ENCODE measurements around the gene SLC2A3. TPM values are rescaled to one million over a fixed set of nuclear protein-coding genes. Genes with fewer than 3 reads are reported as not detected.
"Not testable (repeated sequence)": the region's sequence is repeated elsewhere in the genome, so short reads cannot be mapped to it uniquely, and the experiment has no call there.

SLC2A3 gene
- 10 to 100 TPM; 15.1 to 19.6 (median 17.0) TPM for polyA plus RNA-seq (ENCODE audit: insufficient read length in 4 of 4)

- peak; percentile 44 to 73 (median 72) for DNase-seq (ENCODE audit: low read depth in 4 of 4, low spot score in 3 of 4)
Measured at GRCh38 chr12:7935590-7936581, at the start of gene SLC2A3. TSS of gene SLC2A3 (minus strand) at chr12:7936187. CDS start at chr12:7936034, 153 bp downstream.

- DNase-seq (ENCODE audit: low read depth in 4 of 4, low spot score in 3 of 4): no peak
Measured at GRCh38 chr12:7984900-7985299, 48.9 kb upstream of the SLC2A3 start.

DNA sequence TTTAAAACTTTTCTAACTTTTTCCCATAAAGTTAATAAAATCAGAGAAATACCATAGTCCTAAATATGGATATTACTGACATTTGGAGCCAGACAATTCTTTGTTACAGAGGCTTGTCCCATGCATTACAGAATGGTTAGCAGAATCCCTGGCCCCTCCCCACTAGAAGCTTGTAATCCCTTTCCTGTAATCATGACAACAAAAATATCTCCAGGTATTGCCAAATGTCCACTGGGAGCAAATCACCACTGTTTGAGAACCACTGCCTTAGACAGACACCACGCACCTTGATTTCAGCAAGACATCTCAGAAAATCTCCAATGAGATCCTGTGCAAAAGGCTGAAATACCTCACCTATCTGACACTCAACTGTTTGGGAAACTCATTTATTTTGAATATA is 47.5 kb upstream of the SLC2A3 start:
- DNase-seq (ENCODE audit: low read depth in 4 of 4, low spot score in 3 of 4): not testable (repeated sequence)

DNA sequence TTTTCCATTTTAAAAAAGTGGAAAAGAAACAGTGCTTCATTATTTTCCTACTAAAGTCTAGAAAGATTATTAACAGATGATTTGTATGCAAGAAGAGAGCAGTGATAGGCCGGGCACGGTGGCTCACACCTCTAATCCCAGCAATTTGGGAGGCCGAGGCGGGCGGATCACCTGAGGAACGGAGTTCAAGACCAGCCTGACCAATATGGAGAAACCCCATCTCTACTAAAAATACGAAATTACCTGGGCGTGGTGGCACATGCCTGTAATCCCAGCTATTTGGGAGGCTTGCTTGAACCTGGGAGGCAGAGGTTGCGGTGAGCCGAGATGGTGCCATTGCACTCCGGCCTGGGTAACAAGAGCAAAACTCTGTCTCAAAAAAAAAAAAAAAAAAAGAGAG is 47.0 kb upstream of the SLC2A3 start:
- DNase-seq (ENCODE audit: low read depth in 4 of 4, low spot score in 3 of 4): not testable (repeated sequence)

DNA sequence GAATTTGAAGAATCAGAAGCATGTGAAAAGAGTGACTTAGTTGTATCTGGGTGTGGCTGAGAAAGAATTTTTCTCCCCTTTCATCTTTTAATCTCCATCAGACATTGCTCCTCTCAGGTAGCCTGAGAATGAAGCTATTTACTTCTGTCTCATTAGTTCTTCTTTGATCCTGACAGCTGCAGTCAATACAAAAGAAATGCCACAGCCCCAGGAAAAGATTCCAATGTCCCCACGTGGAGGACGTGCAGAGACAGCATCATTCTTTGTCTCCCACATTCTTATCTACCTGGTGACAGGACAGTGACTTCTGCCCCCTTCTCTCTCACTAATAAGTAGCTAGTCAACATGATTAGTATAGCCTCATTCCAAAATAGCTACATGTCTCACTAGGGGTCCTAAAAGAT is 46.3 kb upstream of the SLC2A3 start:
- not testable (repeated sequence) for DNase-seq (ENCODE audit: low read depth in 4 of 4, low spot score in 3 of 4)

DNA sequence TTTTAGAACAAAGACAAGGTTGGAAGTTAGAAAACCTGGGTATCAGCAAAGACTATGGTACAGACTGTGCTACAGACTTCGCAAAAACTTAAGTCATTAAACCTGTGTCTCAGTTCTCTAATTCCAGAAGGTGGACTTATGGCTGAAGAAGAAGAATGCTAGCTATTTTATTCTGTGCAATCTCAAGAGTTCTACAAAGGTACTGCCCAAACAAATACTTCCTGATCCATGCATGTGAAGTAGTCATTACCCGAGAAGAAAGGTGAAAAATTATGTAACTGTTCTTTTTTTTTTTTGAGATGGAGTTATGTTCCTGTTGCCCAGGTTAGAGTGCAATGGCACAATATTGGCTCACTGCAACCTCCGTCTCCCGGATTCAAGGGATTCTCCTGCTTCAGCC is 45.5 kb upstream of the SLC2A3 start:
- DNase-seq (ENCODE audit: low read depth in 4 of 4, low spot score in 3 of 4): no peak

GRCh38 chr12:7977351-7978124 is 41.6 kb upstream of the SLC2A3 start:
- not testable (repeated sequence) for DNase-seq (ENCODE audit: low read depth in 4 of 4, low spot score in 3 of 4)

DNA sequence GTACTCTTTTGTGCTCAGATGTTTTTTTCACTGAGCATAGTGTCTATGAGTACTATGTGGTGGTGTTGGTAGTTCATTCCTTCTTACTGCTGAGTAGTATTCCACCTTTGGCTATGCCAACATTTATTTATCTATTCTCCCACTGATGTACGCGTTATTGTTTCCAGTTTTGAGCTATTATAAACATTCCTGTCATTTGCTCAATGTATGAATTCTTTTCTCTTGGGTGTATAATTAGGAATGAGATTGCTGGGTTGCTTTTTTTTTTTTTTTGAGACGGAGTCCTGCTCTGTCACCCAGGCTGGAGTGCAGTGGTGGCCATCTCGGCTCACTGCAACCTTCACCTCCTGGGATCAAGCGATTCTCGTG is 37.5 kb upstream of the SLC2A3 start:
- no peak for DNase-seq (ENCODE audit: low read depth in 4 of 4, low spot score in 3 of 4)

- DNase-seq (ENCODE audit: low read depth in 4 of 4, low spot score in 3 of 4): no peak
Measured at GRCh38 chr12:7972734-7973456, 36.9 kb upstream of the SLC2A3 start.

- DNase-seq (ENCODE audit: low read depth in 4 of 4, low spot score in 3 of 4): not testable (repeated sequence)
Measured at GRCh38 chr12:7972269-7972668, 36.3 kb upstream of the SLC2A3 start.

DNA sequence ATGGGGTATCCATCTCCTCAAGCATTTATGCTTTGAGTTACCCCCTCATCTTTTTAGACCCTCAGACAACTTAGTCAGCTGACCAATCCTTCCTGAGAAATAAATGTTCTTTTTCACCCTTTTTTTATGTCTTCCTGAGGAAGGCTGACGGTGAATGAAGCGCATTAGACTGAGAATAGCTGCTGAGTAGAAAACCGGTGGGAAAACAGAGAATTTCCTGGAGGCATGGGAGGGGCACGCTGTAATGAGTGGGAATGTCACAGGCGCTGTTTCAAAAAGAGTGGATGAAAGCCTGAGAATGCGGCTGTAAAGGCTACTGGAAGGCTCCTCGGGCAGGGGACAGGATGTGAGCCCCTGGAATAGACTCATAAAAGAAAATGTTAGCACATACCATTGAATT is 35.8 kb upstream of the SLC2A3 start:
- DNase-seq (ENCODE audit: low read depth in 4 of 4, low spot score in 3 of 4): not testable (repeated sequence)

- peak; percentile 78 to 87 (median 84) for DNase-seq (ENCODE audit: low read depth in 4 of 4, low spot score in 3 of 4)
Measured at GRCh38 chr12:7970475-7971252, 34.7 kb upstream of the SLC2A3 start.

- no peak for DNase-seq (ENCODE audit: low read depth in 4 of 4, low spot score in 3 of 4)
Measured at GRCh38 chr12:7966563-7966962, 30.6 kb upstream of the SLC2A3 start.

GRCh38 chr12:7964669-7965068 is 28.7 kb upstream of the SLC2A3 start:
- not testable (repeated sequence) for DNase-seq (ENCODE audit: low read depth in 4 of 4, low spot score in 3 of 4)

DNA sequence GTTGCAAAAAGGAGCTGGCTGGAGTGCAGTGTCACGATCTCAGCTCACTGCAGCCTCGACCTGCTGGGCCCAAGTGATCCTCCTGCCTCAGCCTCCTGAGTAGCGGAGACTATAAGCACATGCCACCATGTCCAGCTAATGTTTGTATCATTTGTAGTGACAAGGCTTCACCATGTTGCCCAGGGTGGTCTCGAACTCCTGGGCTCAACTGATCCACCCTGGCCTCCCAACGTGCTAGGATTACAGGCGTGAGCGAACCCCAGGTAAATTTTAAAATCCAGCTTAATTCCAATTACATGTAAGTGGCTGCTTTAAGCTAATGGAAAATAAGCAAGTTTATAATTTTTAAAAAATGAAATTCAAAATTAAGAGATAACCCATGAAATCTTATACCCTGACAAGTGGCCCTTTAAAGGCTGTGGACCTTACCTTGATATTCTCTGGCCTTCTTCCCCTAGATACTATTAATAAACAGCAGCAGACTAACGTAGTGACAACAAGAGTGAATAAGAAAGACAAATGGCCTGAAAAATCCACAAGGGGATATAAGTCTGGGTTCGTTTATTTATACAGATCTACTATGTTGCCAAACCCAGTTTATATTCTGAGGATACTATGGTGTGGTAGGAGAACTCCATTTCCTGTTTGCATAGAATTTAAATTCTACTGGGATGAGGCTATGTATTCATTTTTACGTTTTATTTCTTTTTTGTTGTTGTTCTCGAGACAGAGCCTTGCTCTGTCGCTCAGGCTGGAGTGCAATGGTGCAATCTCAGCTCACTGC is 25.6 kb upstream of the SLC2A3 start:
- DNase-seq (ENCODE audit: low read depth in 4 of 4, low spot score in 3 of 4): no peak

GRCh38 chr12:7959701-7960121 is 23.7 kb upstream of the SLC2A3 start:
- DNase-seq (ENCODE audit: low read depth in 4 of 4, low spot score in 3 of 4): no peak

DNA sequence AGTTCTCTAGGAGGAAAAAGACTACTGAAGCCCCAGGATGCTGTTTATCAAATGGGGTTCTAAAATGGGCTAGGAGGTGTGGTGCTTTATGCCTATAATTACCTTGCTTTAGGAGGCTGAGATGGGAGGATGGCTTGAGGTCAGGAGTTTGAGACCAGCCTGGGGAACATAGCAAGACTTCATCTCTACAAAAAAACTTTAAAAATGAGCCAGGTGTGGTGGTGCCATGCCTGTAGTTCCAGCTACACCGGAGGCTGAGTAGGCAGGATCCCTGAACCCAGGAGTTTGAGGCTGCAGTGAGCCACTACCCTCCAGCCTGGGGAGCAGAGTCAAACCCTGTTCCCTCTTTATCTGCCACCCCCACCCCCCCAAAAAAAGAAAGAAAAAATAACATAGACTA is 23.3 kb upstream of the SLC2A3 start:
- DNase-seq (ENCODE audit: low read depth in 4 of 4, low spot score in 3 of 4): no peak

GRCh38 chr12:7954877-7955276 is 18.9 kb upstream of the SLC2A3 start:
- DNase-seq (ENCODE audit: low read depth in 4 of 4, low spot score in 3 of 4): not testable (repeated sequence)

DNA sequence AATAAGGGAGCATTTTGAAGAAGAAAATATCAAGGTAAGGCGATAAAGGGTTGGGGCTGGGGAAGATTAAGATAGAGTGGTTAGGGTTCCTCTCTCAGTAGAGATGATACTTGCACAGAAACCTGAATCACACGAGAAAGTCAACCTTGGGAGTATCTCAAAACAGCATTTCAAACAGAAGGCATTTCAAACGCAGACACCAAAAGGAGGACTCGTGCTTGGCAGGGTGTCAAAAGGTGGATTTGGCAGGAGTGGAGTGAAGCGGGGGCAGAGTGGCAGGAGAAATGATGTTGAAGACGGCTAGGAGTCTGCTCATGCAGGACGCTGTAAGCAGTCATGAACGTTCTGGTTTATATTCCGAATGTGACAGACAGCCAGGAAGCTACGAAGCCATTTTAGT is 18.4 kb upstream of the SLC2A3 start:
- not testable (repeated sequence) for DNase-seq (ENCODE audit: low read depth in 4 of 4, low spot score in 3 of 4)
